DND-41 (cell line): ENCODE data around the gene MEIOB.

Source experiments
- ATAC-seq: fragments of 200-7000 bp; cut with Tn5 transposase; 3 replicates; pipeline ENCODE4 v1.9.1; 2021; ENCODE audit warnings: low read depth; ENCODE audit not compliant: insufficient read depth
- DNase-seq: peaks from one replicate; pipeline ENCODE4 v3.0.0-alpha.2; 2020
- H2AFZ ChIP-seq: 2 replicates; pipeline ENCODE4 v1.6.0; 2012; ENCODE audit warnings: low read depth, low read length
- H3K27ac ChIP-seq: 2 replicates; pipeline ENCODE4 v1.5.1; 2012; ENCODE audit warnings: low read length, inconsistent platforms
- H3K27me3 ChIP-seq: fragments of 200-600 bp; sonication (generic); 2 replicates; pipeline ENCODE4 v1.6.0; 2012; ENCODE audit warnings: low read length, mild to moderate bottlenecking, inconsistent platforms; ENCODE audit not compliant: insufficient read depth, poor library complexity
- H3K36me3 ChIP-seq: 2 replicates; pipeline ENCODE4 v1.5.1; 2012; ENCODE audit warnings: low read length, inconsistent platforms; ENCODE audit not compliant: insufficient read depth
- H3K4me1 ChIP-seq: 2 replicates; pipeline ENCODE4 v1.5.1; 2012; ENCODE audit warnings: mild to moderate bottlenecking, low read length; ENCODE audit not compliant: insufficient read depth
- H3K4me2 ChIP-seq: 2 replicates; pipeline ENCODE4 v1.6.0; 2012; ENCODE audit warnings: mild to moderate bottlenecking, moderate library complexity, low read length, inconsistent platforms; ENCODE audit not compliant: insufficient read depth
- H3K4me3 ChIP-seq, 2 experiments: fragments of 200-600 bp in 1 of 2; shearing (Covaris generic) in 1 of 2; 2 replicates each; pipeline ENCODE4 v1.5.1; 2012 to 2016; ENCODE audit warnings: inconsistent platforms in 2 of 2, low read length in 2 of 2, mild to moderate bottlenecking in 2 of 2, low read depth in 1 of 2, moderate library complexity in 1 of 2
- H3K79me2 ChIP-seq: 2 replicates; pipeline ENCODE4 v1.6.0; 2012; ENCODE audit warnings: low read length, inconsistent platforms; ENCODE audit not compliant: insufficient read depth
- H3K9ac ChIP-seq: 2 replicates; pipeline ENCODE4 v1.6.0; 2012; ENCODE audit warnings: low read depth, mild to moderate bottlenecking, inconsistent platforms, low read length, moderate library complexity
- H3K9me3 ChIP-seq: 2 replicates; pipeline ENCODE4 v1.5.1; 2012; ENCODE audit warnings: low read length, moderate library complexity, mild to moderate bottlenecking, inconsistent platforms; ENCODE audit not compliant: insufficient read depth, severe bottlenecking
- H4K20me1 ChIP-seq: 2 replicates; pipeline ENCODE4 v1.6.0; 2012; ENCODE audit warnings: low read length; ENCODE audit not compliant: insufficient read depth
- EZH2 ChIP-seq: IDR thresholded peaks from 3 replicates; pipeline ENCODE4 v1.6.1; 2012; ENCODE audit warnings: borderline replicate concordance, low read depth, mild to moderate bottlenecking, moderate library complexity, low read length, inconsistent platforms; ENCODE audit not compliant: severe bottlenecking
- TF ChIP-seq, protein P1 (sequence below): IDR thresholded peaks from 2 replicates; pipeline ENCODE4 v1.5.1; 2012; ENCODE audit warnings: borderline replicate concordance, low read length, moderate library complexity, mild to moderate bottlenecking; ENCODE audit not compliant: poor library complexity, severe bottlenecking; ENCODE audit errors: extremely low read depth

Gene MEIOB

DNA sequence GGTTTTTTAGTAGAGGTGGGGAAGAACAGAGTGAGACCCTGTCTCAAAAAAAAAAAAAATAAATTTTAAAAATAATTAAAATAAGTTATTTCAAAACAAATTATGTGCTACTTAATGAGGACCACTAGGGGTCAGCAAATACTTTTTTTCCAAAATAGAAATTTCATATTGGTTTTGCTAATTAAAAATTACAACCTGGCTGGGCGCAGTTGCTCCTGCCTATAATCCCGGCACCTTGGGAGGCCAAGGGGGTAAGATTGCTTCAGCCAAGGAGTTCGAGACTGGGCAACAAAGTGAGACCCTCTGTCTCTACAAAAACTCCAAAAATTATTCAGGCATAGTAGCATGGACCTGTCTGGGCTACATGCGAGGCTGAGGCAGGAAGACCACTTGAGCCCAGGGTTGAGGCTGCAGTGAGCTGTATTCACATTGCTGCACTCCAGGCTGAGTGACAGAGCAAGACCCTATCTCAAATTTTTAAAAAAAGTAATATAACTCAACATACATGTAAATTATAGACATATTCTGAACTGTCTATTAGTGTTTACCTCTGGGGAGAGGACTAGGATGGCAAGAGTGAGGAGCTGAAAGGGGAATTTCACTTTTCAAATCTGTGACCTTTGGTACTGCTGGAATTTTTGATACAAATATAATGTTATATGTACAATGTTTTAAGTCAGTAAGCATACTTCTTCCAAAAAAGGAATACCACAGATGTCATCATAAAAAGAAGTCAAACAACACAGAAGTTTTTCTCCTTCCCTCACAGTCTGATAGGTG lies 8.1 kb downstream of the MEIOB start:
- DNase-seq (no peak), ATAC-seq (peak; percentile 29; the same call in 1 of the 3 replicates)
- Histone ChIP-seq H3K27me3 (peaks cover 20% of the 10 kb centered on the region), H3K79me2 (no peaks in the 10 kb centered on the region), H3K9ac (no peak overlapping the region), H3K4me2 (no peak overlapping the region), H3K27ac (no peak overlapping the region), H3K36me3 (no peaks in the 10 kb centered on the region), H3K4me1 (no peaks in the 10 kb centered on the region), H4K20me1 (no peaks in the 10 kb centered on the region), H2AFZ (no peak overlapping the region), H3K9me3 (no peaks in the 10 kb centered on the region), H3K4me3 (no peak overlapping the region)
- TF ChIP-seq, protein P1, sequence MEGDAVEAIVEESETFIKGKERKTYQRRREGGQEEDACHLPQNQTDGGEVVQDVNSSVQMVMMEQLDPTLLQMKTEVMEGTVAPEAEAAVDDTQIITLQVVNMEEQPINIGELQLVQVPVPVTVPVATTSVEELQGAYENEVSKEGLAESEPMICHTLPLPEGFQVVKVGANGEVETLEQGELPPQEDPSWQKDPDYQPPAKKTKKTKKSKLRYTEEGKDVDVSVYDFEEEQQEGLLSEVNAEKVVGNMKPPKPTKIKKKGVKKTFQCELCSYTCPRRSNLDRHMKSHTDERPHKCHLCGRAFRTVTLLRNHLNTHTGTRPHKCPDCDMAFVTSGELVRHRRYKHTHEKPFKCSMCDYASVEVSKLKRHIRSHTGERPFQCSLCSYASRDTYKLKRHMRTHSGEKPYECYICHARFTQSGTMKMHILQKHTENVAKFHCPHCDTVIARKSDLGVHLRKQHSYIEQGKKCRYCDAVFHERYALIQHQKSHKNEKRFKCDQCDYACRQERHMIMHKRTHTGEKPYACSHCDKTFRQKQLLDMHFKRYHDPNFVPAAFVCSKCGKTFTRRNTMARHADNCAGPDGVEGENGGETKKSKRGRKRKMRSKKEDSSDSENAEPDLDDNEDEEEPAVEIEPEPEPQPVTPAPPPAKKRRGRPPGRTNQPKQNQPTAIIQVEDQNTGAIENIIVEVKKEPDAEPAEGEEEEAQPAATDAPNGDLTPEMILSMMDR = peak; percentile 54
- no peak for TF ChIP-seq EZH2

DNA sequence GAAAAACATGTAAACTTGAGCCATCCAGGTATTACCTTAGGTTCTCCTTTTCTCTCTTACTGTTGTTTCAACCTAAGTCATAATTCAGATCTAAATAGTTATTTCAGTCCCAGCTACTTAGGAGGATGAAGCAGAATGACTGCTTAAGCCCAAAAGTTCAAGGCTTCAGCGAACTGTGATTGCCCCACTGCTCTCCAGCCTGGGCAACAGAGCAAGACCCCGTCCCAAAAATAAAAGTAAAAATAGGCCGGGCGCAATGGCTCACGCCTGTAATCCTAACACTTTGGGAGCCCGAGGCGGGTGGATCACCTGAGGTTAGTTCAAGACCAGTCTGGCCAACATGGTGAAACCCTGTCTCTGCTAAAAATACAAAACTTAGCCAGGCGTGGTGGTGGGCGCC lies 9.6 kb downstream of the MEIOB start:
- DNase-seq = no peak

DNA sequence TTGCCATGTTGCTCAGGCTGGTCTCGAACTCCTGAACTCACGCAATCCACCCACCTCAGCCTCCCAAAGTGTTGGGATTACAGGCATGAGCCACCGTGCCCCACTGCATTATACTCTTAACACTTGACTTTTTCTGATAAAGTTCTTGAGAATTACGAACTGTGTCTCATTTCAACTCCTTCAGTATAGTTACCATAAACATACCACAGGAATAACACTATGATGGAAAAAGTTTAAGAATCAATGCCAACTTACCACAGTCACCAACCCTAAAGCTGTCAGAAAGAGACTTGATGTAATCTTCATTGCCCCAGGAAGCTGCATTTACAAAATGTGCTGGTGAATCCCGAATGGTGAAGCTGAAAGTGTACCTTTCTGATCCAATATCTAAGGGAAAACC lies 10.2 kb downstream of the MEIOB start:
- ATAC-seq (no peak), DNase-seq (no peak)
- H3K27me3 ChIP-seq = peaks cover 33% of the 10 kb centered on the region
- H2AFZ ChIP-seq = no peak overlapping the region
- no peak overlapping the region for H3K4me2 ChIP-seq
- no peak overlapping the region for H3K4me3 ChIP-seq
- no peaks in the 10 kb centered on the region for H3K4me1 ChIP-seq
- no peaks in the 10 kb centered on the region for H3K36me3 ChIP-seq
- H3K9ac ChIP-seq = no peak overlapping the region
- H3K27ac ChIP-seq = no peak overlapping the region
- TF ChIP-seq, protein P1 = no peak
- TF ChIP-seq EZH2 = no peak
- no peaks in the 10 kb centered on the region for H4K20me1 ChIP-seq
- no peaks in the 10 kb centered on the region for H3K9me3 ChIP-seq
- no peaks in the 10 kb centered on the region for H3K79me2 ChIP-seq

More for the DNA sequence above, 9.6 kb downstream of the MEIOB start:
- Histone ChIP-seq H3K4me2 (no peak overlapping the region), H2AFZ (no peak overlapping the region), H3K36me3 (no peaks in the 10 kb centered on the region), H3K4me3 (no peak overlapping the region), H3K4me1 (no peaks in the 10 kb centered on the region), H4K20me1 (no peaks in the 10 kb centered on the region), H3K9me3 (no peaks in the 10 kb centered on the region), H3K27me3 (peaks cover 29% of the 10 kb centered on the region), H3K27ac (no peak overlapping the region), H3K79me2 (no peaks in the 10 kb centered on the region), H3K9ac (no peak overlapping the region)
- ATAC-seq = no peak
- TF ChIP-seq, protein P1 = no peak
- TF ChIP-seq EZH2 = no peak
